Spleen (tissue), 7 donors: ENCODE results near the gene NUP210.

Source experiments
- POLR2A ChIP-seq, 3 donors: fragments of 450-650 bp; IDR thresholded peaks; one replicate each; pipeline ENCODE4 v1.5.1; 2017; ENCODE audit warnings: antibody characterized with exemption in 3 of 3, mild to moderate bottlenecking in 1 of 3
- TF ChIP-seq, protein P1 (sequence below), 11 experiments: fragments of 200-600 bp in 7 of 11; fragments of 450-650 bp in 4 of 11; sonication (generic) in 4 of 11; IDR thresholded peaks in 8 of 11; conservative IDR thresholded peaks in 3 of 11; 1 replicate in 7 of 11; 2 replicates in 4 of 11; pipeline versions ENCODE4 v1.4.0 to v1.8.0; 2016 to 2021; ENCODE audit warnings: antibody characterized with exemption in 11 of 11, inconsistent platforms in 4 of 11, mild to moderate bottlenecking in 1 of 11
- donor health status: DM: no; HTN: no; CAD: no; lungs with moderate emphysema.
- donor health status: DM: no; HTN: no; CAD: no.
- donor health status: DM: no; HTN: no; CAD: no.

DNA sequence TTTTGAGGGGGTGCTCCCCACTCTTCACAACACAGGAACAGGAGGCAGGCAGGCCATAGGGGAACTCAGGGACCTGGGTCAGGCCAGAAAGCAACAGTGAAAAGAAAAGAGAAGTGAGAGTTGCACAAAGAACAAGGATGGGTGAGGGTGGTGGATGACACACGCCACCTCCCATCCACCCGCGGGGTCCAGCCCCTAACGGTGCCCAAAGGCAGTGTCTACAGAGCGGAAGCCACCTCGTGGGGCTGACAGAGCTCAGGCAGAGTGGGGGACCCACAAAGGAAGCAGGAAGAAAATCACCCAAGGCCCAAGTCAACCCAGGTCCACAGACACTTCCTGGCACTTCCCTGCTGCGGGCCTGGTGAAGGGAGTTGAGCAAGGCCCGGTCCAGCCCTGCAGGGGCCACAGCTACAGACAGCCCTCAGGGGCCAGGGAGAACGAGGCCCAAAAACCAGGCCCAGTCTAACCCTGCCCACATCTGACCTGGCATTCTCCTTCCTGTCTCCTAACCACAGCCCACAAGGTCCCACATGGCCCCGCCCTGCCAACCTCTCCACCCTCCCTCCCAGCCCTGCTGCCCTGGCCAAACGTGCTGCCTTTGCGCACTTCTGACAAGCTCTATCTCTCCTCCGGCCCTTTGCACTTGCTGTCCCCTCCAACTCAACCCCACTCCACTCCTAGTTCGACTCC is 5.9 kb downstream of the NUP210 start:
- TF ChIP-seq, protein P1, sequence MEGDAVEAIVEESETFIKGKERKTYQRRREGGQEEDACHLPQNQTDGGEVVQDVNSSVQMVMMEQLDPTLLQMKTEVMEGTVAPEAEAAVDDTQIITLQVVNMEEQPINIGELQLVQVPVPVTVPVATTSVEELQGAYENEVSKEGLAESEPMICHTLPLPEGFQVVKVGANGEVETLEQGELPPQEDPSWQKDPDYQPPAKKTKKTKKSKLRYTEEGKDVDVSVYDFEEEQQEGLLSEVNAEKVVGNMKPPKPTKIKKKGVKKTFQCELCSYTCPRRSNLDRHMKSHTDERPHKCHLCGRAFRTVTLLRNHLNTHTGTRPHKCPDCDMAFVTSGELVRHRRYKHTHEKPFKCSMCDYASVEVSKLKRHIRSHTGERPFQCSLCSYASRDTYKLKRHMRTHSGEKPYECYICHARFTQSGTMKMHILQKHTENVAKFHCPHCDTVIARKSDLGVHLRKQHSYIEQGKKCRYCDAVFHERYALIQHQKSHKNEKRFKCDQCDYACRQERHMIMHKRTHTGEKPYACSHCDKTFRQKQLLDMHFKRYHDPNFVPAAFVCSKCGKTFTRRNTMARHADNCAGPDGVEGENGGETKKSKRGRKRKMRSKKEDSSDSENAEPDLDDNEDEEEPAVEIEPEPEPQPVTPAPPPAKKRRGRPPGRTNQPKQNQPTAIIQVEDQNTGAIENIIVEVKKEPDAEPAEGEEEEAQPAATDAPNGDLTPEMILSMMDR (IDR thresholded peaks at IDR 0.05 in 8 of 11, conservative IDR thresholded peaks at IDR 0.05 in 3 of 11): peak in 9 of 11 experiments; percentile 8 to 50 (median 37)
- TF ChIP-seq POLR2A (IDR thresholded peaks at IDR 0.05): no peak
